Measurements from ENCODE around the gene CMIP.

Gene CMIP

DNA sequence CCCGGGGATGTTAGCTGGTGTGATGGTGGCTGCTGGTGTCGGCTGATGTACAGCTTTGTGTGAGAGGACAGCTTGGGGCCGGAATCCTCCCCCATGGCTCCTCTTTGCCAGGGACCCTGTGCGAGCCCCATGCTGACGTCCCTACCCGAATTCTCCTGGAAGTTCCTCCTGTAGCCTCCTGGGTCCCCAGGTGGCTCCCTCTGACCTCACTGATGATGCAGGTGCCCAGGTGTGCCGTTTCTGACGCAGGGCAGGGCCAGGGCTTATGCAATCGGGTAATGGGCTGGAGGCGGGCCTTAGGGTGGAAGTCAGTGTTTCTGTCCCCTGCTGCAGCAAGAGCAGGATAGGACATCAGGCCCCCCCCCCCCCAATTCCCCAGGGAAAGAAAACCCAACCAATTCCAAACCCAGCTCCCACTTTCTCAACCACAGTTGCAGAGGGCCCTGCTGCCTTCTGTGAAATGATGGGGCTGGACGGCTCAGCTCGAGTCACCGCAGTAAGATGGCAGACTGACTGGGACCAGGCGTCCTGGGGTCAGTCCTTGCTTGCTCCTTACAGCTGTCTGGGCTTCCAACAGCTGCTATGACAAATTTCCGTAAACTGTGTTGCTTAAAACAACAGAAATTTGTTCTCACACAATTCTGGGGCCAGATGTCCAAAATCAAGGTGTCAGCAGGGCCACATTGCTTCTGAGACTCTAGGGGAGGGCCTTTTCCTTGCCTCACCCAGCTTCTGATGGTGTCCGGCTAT, 195.5 kb downstream of the CMIP start:
- no peak for DNase-seq (ENCODE audit: low read depth)

- DNase-seq (ENCODE audit: low read depth), result no peak
These were observed 196.1 kb downstream of the CMIP start for GRCh38 chr16:81640681-81641070.

DNA sequence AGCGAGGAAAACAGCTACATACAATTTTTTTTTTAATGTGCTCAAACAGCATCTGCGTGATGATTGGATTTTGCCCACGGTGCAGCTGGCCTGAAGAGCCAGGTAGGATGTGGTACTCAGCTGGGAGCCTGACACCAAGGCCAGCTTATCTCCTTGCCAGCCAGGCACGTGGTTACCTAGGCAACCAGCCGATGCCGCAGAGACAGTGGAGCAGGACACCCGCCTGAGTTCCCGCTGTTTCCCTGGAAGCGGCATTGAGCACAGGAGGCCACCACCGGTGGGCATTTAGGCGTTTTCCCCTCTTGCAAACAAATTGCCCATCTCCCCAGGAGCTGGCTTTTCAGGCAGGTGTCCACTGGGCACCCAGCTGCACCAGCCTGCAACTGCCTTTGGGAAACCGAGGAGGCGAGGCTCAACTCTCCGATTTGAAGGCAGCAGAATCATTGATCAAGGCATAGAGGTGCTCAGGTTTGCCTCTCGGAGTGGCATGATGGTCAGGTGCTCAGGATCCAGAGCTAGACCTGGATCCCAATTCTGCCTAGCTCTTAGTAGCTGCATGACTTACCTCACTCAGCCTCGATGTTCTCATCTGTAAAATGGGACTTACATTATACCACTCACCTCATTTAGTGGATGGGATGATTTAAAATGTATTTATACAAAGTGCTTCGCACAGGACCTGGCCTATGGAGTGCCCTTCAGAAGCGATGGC, 196.9 kb downstream of the CMIP start:
- no peak for DNase-seq (ENCODE audit: low read depth)

DNA sequence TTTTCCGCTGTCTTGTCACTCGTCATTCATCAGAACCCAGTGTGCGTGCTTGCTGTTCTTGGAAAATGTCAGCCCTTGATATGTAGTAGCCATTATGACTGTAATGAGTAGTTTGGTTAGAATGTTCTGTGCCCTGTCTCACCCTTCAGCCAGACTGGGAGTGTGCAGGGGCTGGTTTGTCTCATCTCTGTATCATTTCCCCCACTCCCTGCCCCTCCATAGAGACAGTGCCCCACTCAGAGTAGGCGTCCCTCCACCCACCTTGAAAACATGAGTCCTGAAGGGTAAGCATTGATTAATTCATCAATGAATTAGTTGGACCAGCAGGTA, 197.5 kb downstream of the CMIP start:
- no peak for DNase-seq (ENCODE audit: low read depth)

DNA sequence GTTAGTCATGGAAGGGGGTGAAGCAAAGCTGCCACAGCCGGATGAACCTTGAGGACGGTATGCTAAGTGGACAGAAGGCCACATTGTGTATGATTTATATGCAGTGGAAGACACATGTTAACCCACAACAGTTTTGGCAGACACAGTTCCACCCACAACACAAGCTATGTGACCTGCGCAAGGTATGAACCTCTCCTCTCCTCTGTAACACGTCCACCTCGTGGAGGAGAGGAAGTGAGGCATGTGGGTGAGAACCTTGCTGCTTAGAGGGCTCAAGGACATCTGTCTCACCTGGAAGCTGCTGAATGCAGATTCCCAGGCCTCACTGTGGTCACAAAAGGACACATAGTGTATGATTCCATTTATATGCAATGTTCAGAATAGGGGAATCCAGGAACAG, 198.3 kb downstream of the CMIP start:
- no peak for DNase-seq (ENCODE audit: low read depth)

GRCh38 chr16:81645266-81645694, 200.7 kb downstream of the CMIP start:
- no peak for DNase-seq (ENCODE audit: low read depth)

DNA sequence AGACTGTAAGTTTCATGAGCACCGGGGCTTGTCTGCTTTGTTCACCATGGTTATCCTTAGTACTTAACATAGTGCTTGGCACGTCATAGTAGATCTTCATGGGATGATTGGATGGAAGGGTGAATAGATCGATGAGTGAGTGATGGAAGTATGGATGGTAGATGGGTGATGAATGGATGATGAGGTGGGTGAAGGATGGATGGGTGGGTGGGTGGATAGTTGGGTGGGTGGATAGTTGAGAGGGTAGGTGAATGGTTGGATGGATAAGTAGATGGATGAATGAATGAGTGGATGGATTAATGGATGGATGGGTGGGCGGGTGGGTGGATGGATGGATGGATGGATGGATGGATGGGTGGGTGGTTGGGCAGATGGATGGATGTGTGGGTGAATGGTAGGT, 201.3 kb downstream of the CMIP start:
- DNase-seq (ENCODE audit: low read depth), result no peak

GRCh38 chr16:81646561-81646960, 202.0 kb downstream of the CMIP start:
- no peak for DNase-seq (ENCODE audit: low read depth)

DNA sequence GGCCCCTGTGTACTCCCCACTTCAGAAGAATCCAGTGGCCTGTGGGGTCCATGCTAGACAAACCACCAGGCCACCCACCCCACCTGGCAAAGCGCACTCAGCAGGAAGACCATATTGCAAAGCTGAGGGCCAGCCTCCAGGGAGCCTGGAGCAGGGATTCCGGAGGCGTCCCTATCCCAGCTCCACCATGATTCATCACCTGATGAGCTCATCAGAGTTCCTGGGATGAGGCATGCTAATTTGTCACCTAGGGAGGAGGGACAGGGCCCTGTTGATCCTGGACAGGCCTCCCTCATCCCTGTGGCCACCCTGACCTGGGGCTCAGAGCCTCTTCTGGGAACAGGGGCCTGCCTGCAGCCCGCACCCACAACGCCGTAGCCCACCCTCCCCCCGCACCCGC, 202.9 kb downstream of the CMIP start:
- DNase-seq (ENCODE audit: low read depth), result peak; percentile 31

GRCh38 chr16:81649561-81650184, 205.1 kb downstream of the CMIP start:
- no peak for DNase-seq (ENCODE audit: low read depth)

- DNase-seq (ENCODE audit: low read depth), result no peak
These were observed 205.7 kb downstream of the CMIP start for GRCh38 chr16:81650281-81650680.

GRCh38 chr16:81650982-81651562, 206.5 kb downstream of the CMIP start:
- no peak for DNase-seq (ENCODE audit: low read depth)

GRCh38 chr16:81651758-81652718, 207.4 kb downstream of the CMIP start:
- no peak for DNase-seq (ENCODE audit: low read depth)

DNA sequence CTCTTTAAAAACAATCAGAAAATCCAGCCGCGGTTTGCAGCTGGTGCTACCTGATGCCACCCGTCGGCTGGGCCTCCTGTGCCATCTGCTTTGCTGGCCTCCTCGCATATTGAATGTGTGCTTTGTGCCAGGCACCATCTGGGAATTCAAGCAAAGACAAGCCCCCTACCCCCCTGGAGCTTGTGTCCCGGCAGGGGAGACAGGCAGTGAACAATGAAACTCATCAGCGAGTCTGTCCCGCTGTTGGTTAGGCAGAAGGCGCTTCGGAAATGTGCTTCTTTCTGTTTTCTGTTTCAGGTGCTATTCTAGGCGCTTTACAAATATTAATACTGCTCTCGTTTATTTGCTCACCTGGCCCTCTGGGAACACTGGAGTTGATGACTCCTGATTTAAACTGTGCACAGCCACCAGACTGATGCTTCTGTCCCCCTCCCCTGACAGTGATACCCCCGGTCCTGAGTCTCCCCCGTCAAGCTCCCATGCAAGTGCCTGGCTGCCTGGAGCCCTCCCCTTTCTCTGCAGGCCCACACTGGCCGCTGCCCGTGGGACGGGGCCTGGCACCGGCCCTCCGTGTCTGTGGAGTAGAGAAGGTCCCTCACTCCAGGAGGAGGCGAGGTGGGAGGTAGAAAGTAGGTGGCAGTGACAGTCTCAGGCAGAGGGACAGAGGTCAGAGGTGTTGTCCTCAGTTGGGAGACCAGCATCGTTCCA, 208.3 kb downstream of the CMIP start:
- DNase-seq (ENCODE audit: low read depth), result no peak

GRCh38 chr16:81654346-81654745, 209.7 kb downstream of the CMIP start:
- no peak for DNase-seq (ENCODE audit: low read depth)

GRCh38 chr16:81655469-81656162, 211.0 kb downstream of the CMIP start:
- no peak for DNase-seq (ENCODE audit: low read depth)

DNA sequence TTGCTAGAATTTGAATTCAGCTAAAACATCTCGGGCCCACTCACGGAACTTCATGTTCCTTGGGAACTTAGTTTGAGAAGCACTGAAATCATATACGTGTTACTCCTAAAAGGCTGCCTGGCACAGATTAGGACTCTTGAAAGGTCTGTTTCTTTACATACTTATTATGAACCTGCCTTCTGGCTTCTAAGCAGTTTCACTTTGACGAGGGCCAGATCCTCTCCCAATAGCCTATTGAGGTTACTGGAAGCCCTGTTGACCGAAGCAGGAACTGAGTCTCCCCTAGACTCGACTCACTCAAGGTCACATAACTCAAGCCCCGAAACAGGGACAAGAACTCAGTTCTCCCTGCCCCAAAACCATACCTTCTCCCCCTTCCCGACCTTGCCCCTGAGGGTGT, 212.6 kb downstream of the CMIP start:
- no peak for DNase-seq (ENCODE audit: low read depth)

- no peak for DNase-seq (ENCODE audit: low read depth)
These were observed 213.2 kb downstream of the CMIP start for GRCh38 chr16:81657781-81658180.

DNA sequence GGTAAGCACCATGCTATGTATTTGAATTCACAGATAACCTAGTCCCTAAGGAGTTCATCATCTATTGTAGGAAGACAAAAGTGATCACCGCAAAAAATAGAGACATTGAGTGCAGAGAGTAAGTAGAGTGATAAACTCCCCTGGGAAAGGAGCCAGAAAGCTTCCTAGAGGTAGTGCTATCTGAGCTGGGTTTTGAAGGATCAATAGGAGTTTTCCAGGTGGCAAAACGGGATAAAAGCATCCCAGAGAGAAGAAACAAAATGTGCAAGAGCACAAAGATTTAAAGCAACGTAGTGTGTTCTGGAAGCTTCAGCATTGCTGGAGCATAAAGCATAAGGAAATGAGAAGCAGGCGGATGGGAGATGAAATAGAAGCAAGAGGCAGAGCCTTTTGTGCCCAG, 213.8 kb downstream of the CMIP start:
- no peak for DNase-seq (ENCODE audit: low read depth)

GRCh38 chr16:81659249-81659648, 214.6 kb downstream of the CMIP start:
- no peak for DNase-seq (ENCODE audit: low read depth)

- DNase-seq (ENCODE audit: low read depth), result no peak
These were observed 216.5 kb downstream of the CMIP start for GRCh38 chr16:81661082-81661481.

Measured in HS-5 (cell line).